ENCODE measurements around the gene SESN1.

SESN1 gene

GRCh38 chr6:109013656-109014305, 80.9 kb downstream of the SESN1 start:
- Mint-ChIP-seq H3K9me3 (no peaks in the 10 kb centered on the region), H3K4me3 (peak overlapping the region; percentile 47), H3K27ac (peak overlapping the region; percentile 77), H3K36me3 (ENCODE audit: low read depth) (no peaks in the 10 kb centered on the region), H3K4me1 (ENCODE audit: low read depth) (peaks cover 57% of the 10 kb centered on the region), H3K27me3 (no peaks in the 10 kb centered on the region)

- peaks cover 82% of the 10 kb centered on the region for H3K4me1 Mint-ChIP-seq (ENCODE audit: low read depth)
- no peaks in the 10 kb centered on the region for H3K9me3 Mint-ChIP-seq
- H3K27ac Mint-ChIP-seq = no peak overlapping the region
- no peaks in the 10 kb centered on the region for H3K27me3 Mint-ChIP-seq
- peak overlapping the region; percentile 30 for H3K4me3 Mint-ChIP-seq
- no peaks in the 10 kb centered on the region for H3K36me3 Mint-ChIP-seq (ENCODE audit: low read depth)
Observed at GRCh38 chr6:109010705-109011102, 83.9 kb downstream of the SESN1 start.

- Mint-ChIP-seq H3K9me3 (no peaks in the 10 kb centered on the region), H3K27me3 (no peaks in the 10 kb centered on the region), H3K4me3 (peak overlapping the region; percentile 94), H3K36me3 (ENCODE audit: low read depth) (no peaks in the 10 kb centered on the region), H3K4me1 (ENCODE audit: low read depth) (peaks cover 77% of the 10 kb centered on the region), H3K27ac (peak overlapping the region; percentile 97)
Observed at GRCh38 chr6:109009962-109010704, 84.5 kb downstream of the SESN1 start.

- Mint-ChIP-seq H3K27me3 (no peaks in the 10 kb centered on the region), H3K27ac (peak overlapping the region; percentile 97), H3K4me3 (peak overlapping the region; percentile 94), H3K9me3 (no peaks in the 10 kb centered on the region), H3K4me1 (ENCODE audit: low read depth) (peaks cover 77% of the 10 kb centered on the region), H3K36me3 (ENCODE audit: low read depth) (no peaks in the 10 kb centered on the region)
Observed at GRCh38 chr6:109009236-109009961, 85.2 kb downstream of the SESN1 start.

GRCh38 chr6:109008537-109009235, 86.0 kb downstream of the SESN1 start:
- Mint-ChIP-seq H3K27ac (peak overlapping the region; percentile 79), H3K4me3 (peak overlapping the region; percentile 92), H3K27me3 (no peaks in the 10 kb centered on the region), H3K4me1 (ENCODE audit: low read depth) (peaks cover 74% of the 10 kb centered on the region), H3K9me3 (no peaks in the 10 kb centered on the region), H3K36me3 (ENCODE audit: low read depth) (no peaks in the 10 kb centered on the region)

- peaks cover 72% of the 10 kb centered on the region for H3K4me1 Mint-ChIP-seq (ENCODE audit: low read depth)
- no peaks in the 10 kb centered on the region for H3K36me3 Mint-ChIP-seq (ENCODE audit: low read depth)
- H3K27ac Mint-ChIP-seq = peak overlapping the region; percentile 38
- H3K27me3 Mint-ChIP-seq = no peaks in the 10 kb centered on the region
- H3K9me3 Mint-ChIP-seq = no peaks in the 10 kb centered on the region
- peak overlapping the region; percentile 92 for H3K4me3 Mint-ChIP-seq
Observed at GRCh38 chr6:109008054-109008453, 86.6 kb downstream of the SESN1 start.

GRCh38 chr6:109007521-109007920, 87.1 kb downstream of the SESN1 start:
- peaks cover 72% of the 10 kb centered on the region for H3K4me1 Mint-ChIP-seq (ENCODE audit: low read depth)
- no peaks in the 10 kb centered on the region for H3K36me3 Mint-ChIP-seq (ENCODE audit: low read depth)
- H3K9me3 Mint-ChIP-seq = no peaks in the 10 kb centered on the region
- no peak overlapping the region for H3K27ac Mint-ChIP-seq
- H3K4me3 Mint-ChIP-seq = peak overlapping the region; percentile 92
- no peaks in the 10 kb centered on the region for H3K27me3 Mint-ChIP-seq

GRCh38 chr6:109006818-109007217, 87.8 kb downstream of the SESN1 start:
- peaks cover 75% of the 10 kb centered on the region for H3K4me1 Mint-ChIP-seq (ENCODE audit: low read depth)
- H3K4me3 Mint-ChIP-seq = peak overlapping the region; percentile 46
- H3K36me3 Mint-ChIP-seq (ENCODE audit: low read depth) = no peaks in the 10 kb centered on the region
- no peaks in the 10 kb centered on the region for H3K27me3 Mint-ChIP-seq
- no peaks in the 10 kb centered on the region for H3K9me3 Mint-ChIP-seq
- H3K27ac Mint-ChIP-seq = peak overlapping the region; percentile 33

GRCh38 chr6:109002882-109003281, 91.8 kb downstream of the SESN1 start:
- H3K27ac Mint-ChIP-seq = no peak overlapping the region

GRCh38 chr6:109002051-109002697, 92.5 kb downstream of the SESN1 start:
- H3K27me3 Mint-ChIP-seq = no peaks in the 10 kb centered on the region
- peaks cover 47% of the 10 kb centered on the region for H3K4me1 Mint-ChIP-seq (ENCODE audit: low read depth)
- H3K4me3 Mint-ChIP-seq = no peak overlapping the region
- H3K27ac Mint-ChIP-seq = no peak overlapping the region
- H3K36me3 Mint-ChIP-seq (ENCODE audit: low read depth) = peaks cover 19% of the 10 kb centered on the region
- no peaks in the 10 kb centered on the region for H3K9me3 Mint-ChIP-seq

More at GRCh38 chr6:109002882-109003281, 91.8 kb downstream of the SESN1 start:
- peaks cover 13% of the 10 kb centered on the region for H3K36me3 Mint-ChIP-seq (ENCODE audit: low read depth)
- H3K4me1 Mint-ChIP-seq (ENCODE audit: low read depth) = peaks cover 54% of the 10 kb centered on the region
- no peak overlapping the region for H3K4me3 Mint-ChIP-seq
- no peaks in the 10 kb centered on the region for H3K9me3 Mint-ChIP-seq
- H3K27me3 Mint-ChIP-seq = no peaks in the 10 kb centered on the region

- Mint-ChIP-seq H3K4me3 (no peak overlapping the region), H3K4me1 (ENCODE audit: low read depth) (peaks cover 40% of the 10 kb centered on the region), H3K27me3 (no peaks in the 10 kb centered on the region), H3K9me3 (no peaks in the 10 kb centered on the region), H3K36me3 (ENCODE audit: low read depth) (peaks cover 21% of the 10 kb centered on the region), H3K27ac (no peak overlapping the region)
Observed at GRCh38 chr6:109001291-109001894, 93.3 kb downstream of the SESN1 start.

- H3K9me3 Mint-ChIP-seq = no peaks in the 10 kb centered on the region
- peaks cover 21% of the 10 kb centered on the region for H3K36me3 Mint-ChIP-seq (ENCODE audit: low read depth)
- no peaks in the 10 kb centered on the region for H3K27me3 Mint-ChIP-seq
- no peak overlapping the region for H3K4me3 Mint-ChIP-seq
- peaks cover 33% of the 10 kb centered on the region for H3K4me1 Mint-ChIP-seq (ENCODE audit: low read depth)
- no peak overlapping the region for H3K27ac Mint-ChIP-seq
Observed at GRCh38 chr6:109000289-109000688, 94.4 kb downstream of the SESN1 start.

GRCh38 chr6:108999428-108999827, 95.2 kb downstream of the SESN1 start:
- H3K27ac Mint-ChIP-seq = no peak overlapping the region
- no peak overlapping the region for H3K4me3 Mint-ChIP-seq
- no peaks in the 10 kb centered on the region for H3K27me3 Mint-ChIP-seq
- H3K36me3 Mint-ChIP-seq (ENCODE audit: low read depth) = peaks cover 21% of the 10 kb centered on the region
- peaks cover 26% of the 10 kb centered on the region for H3K4me1 Mint-ChIP-seq (ENCODE audit: low read depth)
- H3K9me3 Mint-ChIP-seq = no peaks in the 10 kb centered on the region

- no peaks in the 10 kb centered on the region for H3K27me3 Mint-ChIP-seq
- no peak overlapping the region for H3K4me3 Mint-ChIP-seq
- peaks cover 21% of the 10 kb centered on the region for H3K36me3 Mint-ChIP-seq (ENCODE audit: low read depth)
- H3K4me1 Mint-ChIP-seq (ENCODE audit: low read depth) = peaks cover 19% of the 10 kb centered on the region
- no peak overlapping the region for H3K27ac Mint-ChIP-seq
- no peaks in the 10 kb centered on the region for H3K9me3 Mint-ChIP-seq
Observed at GRCh38 chr6:108998485-108998884, 96.2 kb downstream of the SESN1 start.

All from stimulated activated naive CD8-positive, alpha-beta T cell treated with anti-CD3 and anti-CD28 coated beads, Interleukin-15, Interleukin-2, amounts not matched to agents 100 ng/mL and 50 ng/mL, for 24 hours (primary cell).